OCI-LY1 (cell line): ENCODE results near the gene OTUB1.

ENCODE experiments used
- H2AFZ ChIP-seq: fragments of 200-600 bp; sonication (generic), shearing (Covaris generic); 2 replicates; pipeline ENCODE4 v1.6.0; 2014; ENCODE audit warnings: antibody characterized with exemption, mild to moderate bottlenecking, low read length
- H3F3A ChIP-seq: fragments of 200-600 bp; sonication (generic), shearing (Covaris generic); 2 replicates; pipeline ENCODE4 v1.6.0; 2014; ENCODE audit warnings: mild to moderate bottlenecking, antibody characterized with exemption, low read length, moderate library complexity; ENCODE audit not compliant: insufficient read depth
- H3K27ac ChIP-seq: fragments of 200-600 bp; sonication (generic); 2 replicates; pipeline ENCODE4 v1.5.1; 2014; ENCODE audit warnings: low read length, mixed run types, mild to moderate bottlenecking, low read depth; ENCODE audit not compliant: poor library complexity, severe bottlenecking
- H3K27me3 ChIP-seq: fragments of 200-600 bp; sonication (generic); 2 replicates; pipeline ENCODE4 v1.6.0; 2014; ENCODE audit warnings: antibody characterized with exemption, mild to moderate bottlenecking, low read length, moderate library complexity; ENCODE audit not compliant: insufficient read depth
- H3K36me3 ChIP-seq: fragments of 200-600 bp; sonication (generic); 2 replicates; pipeline ENCODE4 v1.6.1; 2014; ENCODE audit warnings: mild to moderate bottlenecking, antibody characterized with exemption, low read length, moderate library complexity, mixed read lengths; ENCODE audit not compliant: insufficient read depth
- H3K4me1 ChIP-seq: fragments of 200-600 bp; sonication (generic); 2 replicates; pipeline ENCODE4 v1.5.1; 2014; ENCODE audit warnings: mild to moderate bottlenecking, low read length, moderate library complexity; ENCODE audit not compliant: insufficient read depth, severe bottlenecking
- H3K4me2 ChIP-seq: fragments of 200-600 bp; sonication (generic), shearing (Covaris generic); 2 replicates; pipeline ENCODE4 v1.6.1; 2014; ENCODE audit warnings: low read length
- H3K4me3 ChIP-seq: fragments of 200-600 bp; sonication (generic); 2 replicates; pipeline ENCODE4 v1.5.1; 2014; ENCODE audit warnings: low read length, low read depth, mild to moderate bottlenecking, mixed read lengths; ENCODE audit not compliant: poor library complexity, severe bottlenecking
- H3K79me2 ChIP-seq: fragments of 200-600 bp; shearing (Covaris generic); 2 replicates; pipeline ENCODE4 v1.6.1; 2016; ENCODE audit warnings: mixed run types, low read length, mixed read lengths; ENCODE audit not compliant: insufficient read depth
- H3K9ac ChIP-seq: fragments of 200-600 bp; sonication (generic), shearing (Covaris generic); 2 replicates; pipeline ENCODE4 v1.6.1; 2014; ENCODE audit warnings: mild to moderate bottlenecking, low read length, mixed read lengths
- H3K9me2 ChIP-seq: fragments of 200-600 bp; sonication (generic), shearing (Covaris generic); 2 replicates; pipeline ENCODE4 v1.6.1; 2014; ENCODE audit warnings: low read depth, mild to moderate bottlenecking, low read length, mixed read lengths
- H3K9me3 ChIP-seq: fragments of 200-600 bp; shearing (Covaris generic); 2 replicates; pipeline ENCODE4 v1.6.1; 2014; ENCODE audit warnings: low read length, mixed read lengths
- H4K20me1 ChIP-seq: fragments of 200-600 bp; sonication (generic), shearing (Covaris generic); 2 replicates; pipeline ENCODE4 v1.6.0; 2016; ENCODE audit warnings: mild to moderate bottlenecking, low read length; ENCODE audit not compliant: insufficient read depth
- EZH2 ChIP-seq: fragments of 200-600 bp; sonication (generic), shearing (Covaris generic); IDR thresholded peaks from 2 replicates; pipeline ENCODE4 v1.8.0; 2017; ENCODE audit warnings: borderline replicate concordance, mixed run types, mild to moderate bottlenecking, antibody characterized with exemption, low read length, moderate library complexity, mixed read lengths
- TF ChIP-seq, protein P1 (sequence below): fragments of 200-600 bp; sonication (generic), shearing (Covaris generic); IDR thresholded peaks from 2 replicates; pipeline ENCODE4 v1.5.1; 2017; ENCODE audit warnings: mild to moderate bottlenecking, antibody characterized with exemption, low read length, moderate library complexity, mixed read lengths

OTUB1 gene

DNA sequence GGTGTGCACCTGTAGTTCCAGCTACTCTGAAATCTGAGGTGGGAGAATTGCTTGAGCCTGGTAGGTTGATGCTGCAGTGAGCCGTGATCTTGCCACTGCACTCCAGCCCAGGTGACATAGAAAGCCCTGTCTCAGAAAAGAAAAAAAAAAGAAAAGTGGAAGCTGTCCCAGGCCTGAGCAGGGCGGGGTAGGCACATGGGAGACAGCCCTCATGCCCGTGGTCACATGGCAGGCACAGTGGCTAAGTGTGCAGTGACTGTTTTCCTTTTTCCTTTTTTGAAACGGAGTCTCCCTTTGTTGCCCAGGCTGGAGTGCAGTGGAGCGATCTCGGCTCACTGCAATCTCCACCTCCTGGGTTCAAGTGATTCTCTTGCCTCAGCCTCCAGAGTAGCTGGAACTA is 7.8 kb downstream of the OTUB1 start:
- Histone ChIP-seq H3K9me2 (no peaks in the 10 kb centered on the region), H3K4me3 (no peak overlapping the region), H3K4me1 (peaks cover 5% of the 10 kb centered on the region), H3K9me3 (no peaks in the 10 kb centered on the region), H3K4me2 (no peak overlapping the region), H3K79me2 (no peaks in the 10 kb centered on the region), H3K9ac (no peak overlapping the region), H4K20me1 (no peaks in the 10 kb centered on the region), H3K36me3 (peaks cover 72% of the 10 kb centered on the region), H3K27me3 (no peaks in the 10 kb centered on the region), H3F3A (no peaks in the 10 kb centered on the region), H2AFZ (no peak overlapping the region), H3K27ac (no peak overlapping the region)
- no peak for TF ChIP-seq EZH2
- TF ChIP-seq, protein P1, sequence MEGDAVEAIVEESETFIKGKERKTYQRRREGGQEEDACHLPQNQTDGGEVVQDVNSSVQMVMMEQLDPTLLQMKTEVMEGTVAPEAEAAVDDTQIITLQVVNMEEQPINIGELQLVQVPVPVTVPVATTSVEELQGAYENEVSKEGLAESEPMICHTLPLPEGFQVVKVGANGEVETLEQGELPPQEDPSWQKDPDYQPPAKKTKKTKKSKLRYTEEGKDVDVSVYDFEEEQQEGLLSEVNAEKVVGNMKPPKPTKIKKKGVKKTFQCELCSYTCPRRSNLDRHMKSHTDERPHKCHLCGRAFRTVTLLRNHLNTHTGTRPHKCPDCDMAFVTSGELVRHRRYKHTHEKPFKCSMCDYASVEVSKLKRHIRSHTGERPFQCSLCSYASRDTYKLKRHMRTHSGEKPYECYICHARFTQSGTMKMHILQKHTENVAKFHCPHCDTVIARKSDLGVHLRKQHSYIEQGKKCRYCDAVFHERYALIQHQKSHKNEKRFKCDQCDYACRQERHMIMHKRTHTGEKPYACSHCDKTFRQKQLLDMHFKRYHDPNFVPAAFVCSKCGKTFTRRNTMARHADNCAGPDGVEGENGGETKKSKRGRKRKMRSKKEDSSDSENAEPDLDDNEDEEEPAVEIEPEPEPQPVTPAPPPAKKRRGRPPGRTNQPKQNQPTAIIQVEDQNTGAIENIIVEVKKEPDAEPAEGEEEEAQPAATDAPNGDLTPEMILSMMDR, result no peak

DNA sequence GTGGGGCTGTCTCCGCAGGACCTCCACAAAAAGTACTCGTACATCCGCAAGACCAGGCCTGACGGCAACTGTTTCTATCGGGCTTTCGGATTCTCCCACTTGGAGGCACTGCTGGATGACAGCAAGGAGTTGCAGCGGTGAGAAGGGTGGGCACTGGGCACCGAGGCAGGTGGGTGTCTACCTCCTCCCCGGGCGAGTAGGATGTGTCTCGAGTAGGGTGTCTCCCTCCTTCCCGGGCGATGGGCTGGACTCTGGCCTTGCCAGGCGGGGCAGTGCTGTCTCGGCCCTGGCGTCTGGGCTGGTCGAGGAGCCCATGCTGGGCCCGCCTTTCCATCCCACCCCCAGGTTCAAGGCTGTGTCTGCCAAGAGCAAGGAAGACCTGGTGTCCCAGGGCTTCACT is 10.3 kb downstream of the OTUB1 start:
- Histone ChIP-seq H3K9ac (no peak overlapping the region), H4K20me1 (no peaks in the 10 kb centered on the region), H3K4me1 (peaks cover 21% of the 10 kb centered on the region), H3K27me3 (no peaks in the 10 kb centered on the region), H3K36me3 (peaks cover 54% of the 10 kb centered on the region), H3K9me3 (no peaks in the 10 kb centered on the region), H3K4me3 (no peak overlapping the region), H2AFZ (no peak overlapping the region), H3K79me2 (no peaks in the 10 kb centered on the region), H3K4me2 (no peak overlapping the region), H3K9me2 (no peaks in the 10 kb centered on the region), H3K27ac (no peak overlapping the region), H3F3A (no peaks in the 10 kb centered on the region)
- TF ChIP-seq EZH2, result no peak

DNA sequence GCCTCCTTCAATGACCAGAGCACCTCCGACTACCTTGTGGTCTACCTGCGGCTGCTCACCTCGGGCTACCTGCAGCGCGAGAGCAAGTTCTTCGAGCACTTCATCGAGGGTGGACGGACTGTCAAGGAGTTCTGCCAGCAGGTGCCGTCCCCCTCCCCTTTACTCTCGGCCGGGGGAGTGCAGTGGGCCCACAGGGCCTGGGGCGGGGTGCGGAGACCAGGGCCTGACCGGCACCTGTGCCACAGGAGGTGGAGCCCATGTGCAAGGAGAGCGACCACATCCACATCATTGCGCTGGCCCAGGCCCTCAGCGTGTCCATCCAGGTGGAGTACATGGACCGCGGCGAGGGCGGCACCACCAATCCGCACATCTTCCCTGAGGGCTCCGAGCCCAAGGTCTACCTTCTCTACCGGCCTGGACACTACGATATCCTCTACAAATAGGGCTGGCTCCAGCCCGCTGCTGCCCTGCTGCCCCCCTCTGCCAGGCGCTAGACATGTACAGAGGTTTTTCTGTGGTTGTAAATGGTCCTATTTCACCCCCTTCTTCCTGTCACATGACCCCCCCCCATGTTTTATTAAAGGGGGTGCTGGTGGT is 11.0 kb downstream of the OTUB1 start:
- Histone ChIP-seq H3K27ac (no peak overlapping the region), H4K20me1 (no peaks in the 10 kb centered on the region), H3K9me3 (no peaks in the 10 kb centered on the region), H3K36me3 (peaks cover 49% of the 10 kb centered on the region), H3K4me3 (no peak overlapping the region), H3K79me2 (no peaks in the 10 kb centered on the region), H2AFZ (no peak overlapping the region), H3F3A (no peaks in the 10 kb centered on the region), H3K9me2 (no peaks in the 10 kb centered on the region), H3K9ac (no peak overlapping the region), H3K4me1 (peaks cover 21% of the 10 kb centered on the region), H3K4me2 (no peak overlapping the region), H3K27me3 (no peaks in the 10 kb centered on the region)
- TF ChIP-seq EZH2, result no peak
- TF ChIP-seq, protein P1, result no peak

GRCh38 chr11:63997801-63998337 is 11.6 kb downstream of the OTUB1 start:
- Histone ChIP-seq H3K9me2 (no peaks in the 10 kb centered on the region), H3K4me2 (no peak overlapping the region), H3K27ac (no peak overlapping the region), H3F3A (no peaks in the 10 kb centered on the region), H3K4me1 (peaks cover 21% of the 10 kb centered on the region), H3K4me3 (no peak overlapping the region), H3K27me3 (no peaks in the 10 kb centered on the region), H2AFZ (no peak overlapping the region), H3K79me2 (no peaks in the 10 kb centered on the region), H3K36me3 (peaks cover 49% of the 10 kb centered on the region), H3K9ac (no peak overlapping the region), H3K9me3 (no peaks in the 10 kb centered on the region), H4K20me1 (no peaks in the 10 kb centered on the region)
- TF ChIP-seq, protein P1, result no peak
- TF ChIP-seq EZH2, result no peak
